ENCODE data around the gene ADNP.

ADNP gene

GRCh38 chr20:50870561-50871161, 60.6 kb downstream of the ADNP start:
- no peak for DNase-seq

- DNase-seq, result no peak
Observed at GRCh38 chr20:50868509-50869495, 62.4 kb downstream of the ADNP start.

DNA sequence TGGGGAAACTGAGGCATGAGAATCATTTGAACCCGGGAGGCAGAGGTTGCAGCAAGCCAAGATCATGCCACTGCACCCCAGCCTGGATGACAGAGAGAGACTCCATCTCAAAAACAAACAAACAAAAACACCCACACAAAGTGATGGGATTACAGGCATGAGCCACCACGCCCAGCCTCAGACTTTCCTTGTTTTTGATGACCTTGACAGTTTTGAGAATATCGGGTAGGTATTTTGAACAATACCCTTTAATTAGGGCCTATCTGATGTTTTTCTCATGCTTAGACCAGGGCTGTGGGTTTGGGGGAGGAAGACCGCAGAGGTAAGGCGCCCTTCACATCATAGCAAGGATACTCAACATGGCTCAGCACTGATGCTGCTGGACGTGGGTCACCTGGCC, 63.4 kb downstream of the ADNP start:
- no peak for DNase-seq

DNA sequence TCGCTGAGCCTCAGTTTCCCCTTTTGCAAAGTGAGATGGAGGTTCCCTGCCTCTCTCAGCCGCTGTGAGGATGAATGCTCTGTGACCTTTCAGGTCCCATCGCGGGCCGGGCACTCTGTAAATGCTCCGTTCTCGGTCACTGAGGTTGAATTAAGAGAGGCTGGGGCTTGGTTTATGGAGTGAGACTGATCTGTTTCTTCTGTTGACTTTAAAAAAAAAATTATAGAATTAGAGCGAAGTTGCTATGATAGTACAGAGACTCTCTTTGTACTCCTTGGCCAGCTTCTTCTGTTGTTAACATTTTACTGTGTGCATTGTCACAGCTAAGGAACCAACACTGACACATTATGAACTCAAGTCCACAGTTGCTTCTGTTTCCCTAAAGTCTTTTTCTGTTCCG, 64.4 kb downstream of the ADNP start:
- DNase-seq, result no peak

GRCh38 chr20:50866036-50866685, 65.1 kb downstream of the ADNP start:
- DNase-seq, result no peak

DNA sequence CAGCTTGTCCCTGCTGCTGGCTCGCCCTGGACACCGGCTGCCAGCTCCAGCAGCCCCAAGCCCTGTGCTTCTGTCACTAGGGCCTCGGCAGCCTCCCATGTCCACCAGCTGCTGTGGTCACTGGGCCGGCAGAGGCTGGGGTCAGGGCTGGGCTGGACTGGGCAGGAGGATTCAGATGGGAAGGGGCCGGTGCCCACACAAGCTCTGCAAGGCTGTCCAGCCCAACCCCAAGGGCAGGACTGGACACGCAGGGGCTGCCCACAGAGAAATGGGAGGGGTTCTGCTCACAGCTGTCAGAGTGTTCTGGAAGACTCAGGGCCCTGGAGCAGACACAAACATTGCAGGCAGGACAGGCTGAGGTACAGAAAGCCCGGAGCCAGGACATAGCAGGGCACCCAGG, 65.6 kb downstream of the ADNP start:
- no peak for DNase-seq

GRCh38 chr20:50865114-50865513, 66.1 kb downstream of the ADNP start:
- no peak for DNase-seq

DNA sequence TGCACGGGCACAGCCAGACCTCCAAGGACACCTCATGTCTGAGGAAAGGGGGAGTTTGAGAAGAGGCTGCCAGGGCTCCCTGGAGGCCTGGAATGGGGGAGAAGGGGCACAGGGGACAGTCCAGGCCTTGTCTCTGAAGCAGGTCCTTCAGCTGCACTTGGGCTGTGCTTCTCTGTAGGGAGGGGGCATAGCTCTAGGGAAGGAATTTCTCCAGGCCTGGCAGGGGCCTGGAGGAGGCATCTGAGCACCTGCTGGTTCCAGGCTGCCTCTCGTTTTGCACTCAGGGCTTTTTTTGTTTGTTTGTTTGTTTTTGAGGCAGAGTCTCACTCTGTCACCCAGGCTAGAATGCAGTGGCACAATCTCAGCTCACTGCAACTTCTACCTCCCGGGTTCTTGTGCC, 68.7 kb downstream of the ADNP start:
- no peak for DNase-seq

DNA sequence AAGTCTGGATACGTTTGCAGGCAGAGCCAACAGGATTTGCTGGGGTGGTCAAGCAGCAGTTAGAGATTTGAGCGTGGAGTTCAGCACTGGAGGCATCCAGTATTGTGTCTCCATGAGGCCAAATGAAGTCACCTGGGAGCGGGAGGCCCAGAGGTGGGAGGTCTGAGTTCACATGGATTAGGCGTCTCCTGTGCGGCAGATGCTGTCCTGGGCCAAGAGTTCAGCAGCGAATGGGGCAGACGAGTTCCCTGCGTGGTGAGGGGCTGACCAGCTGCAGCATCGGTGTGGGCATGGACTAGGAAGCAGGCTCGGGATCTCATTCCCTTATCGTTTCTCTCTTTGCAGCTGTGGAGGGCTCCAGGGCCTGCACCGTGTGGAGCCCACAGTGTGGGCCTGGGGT, 70.2 kb downstream of the ADNP start:
- DNase-seq, result no peak

DNA sequence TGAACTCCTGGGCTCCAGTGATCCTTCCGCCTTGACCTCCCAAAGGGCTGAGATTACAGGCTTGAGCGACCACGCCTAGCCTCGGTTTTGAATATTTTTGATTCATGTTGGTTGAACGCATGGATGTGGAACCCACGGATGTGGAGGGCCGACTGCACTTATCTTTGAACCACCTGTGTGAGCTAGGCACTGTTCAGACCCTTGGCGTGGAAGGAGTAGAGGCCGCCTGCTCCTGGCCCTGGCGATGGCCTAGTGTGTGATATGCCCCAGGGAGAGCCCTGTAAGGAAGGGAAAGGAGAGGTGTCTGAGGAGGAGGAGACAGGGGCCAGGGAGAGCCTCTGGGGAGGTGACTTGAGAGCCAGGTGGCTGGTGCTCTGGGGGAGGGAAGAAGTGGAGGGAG, 72.1 kb downstream of the ADNP start:
- DNase-seq, result no peak

GRCh38 chr20:50858525-50858924, 72.7 kb downstream of the ADNP start:
- no peak for DNase-seq

GRCh38 chr20:50857348-50857747, 73.9 kb downstream of the ADNP start:
- DNase-seq, result no peak

DNA sequence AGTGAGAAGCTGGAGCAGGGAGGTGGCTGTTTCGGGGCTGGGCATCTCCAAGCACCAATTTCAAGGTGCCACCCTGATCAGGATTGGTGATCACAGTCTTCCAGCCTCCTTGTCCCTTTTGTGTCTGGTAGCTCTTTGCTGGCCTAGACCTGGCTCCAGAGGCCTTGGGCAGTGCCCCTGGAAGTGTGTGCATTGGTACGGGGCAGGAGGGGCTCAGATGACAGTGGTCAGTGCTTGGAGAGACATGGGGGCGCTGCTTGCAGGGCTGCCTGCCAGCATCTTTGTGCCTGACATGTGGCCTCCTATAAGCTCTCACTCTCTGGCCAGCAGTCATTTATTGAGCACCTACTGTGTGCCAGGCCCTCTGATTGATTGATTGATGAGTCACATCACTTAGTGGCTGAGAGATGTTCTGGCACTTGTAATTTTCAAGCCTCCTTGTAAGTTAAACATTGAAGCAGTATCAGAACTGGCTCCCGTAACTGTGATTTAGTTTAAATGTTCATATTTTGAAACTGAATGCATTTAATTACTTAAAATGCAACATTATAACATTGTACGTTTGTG, 74.7 kb downstream of the ADNP start:
- DNase-seq, result no peak

- no peak for DNase-seq
Observed at GRCh38 chr20:50855498-50856474, 75.5 kb downstream of the ADNP start.

DNA sequence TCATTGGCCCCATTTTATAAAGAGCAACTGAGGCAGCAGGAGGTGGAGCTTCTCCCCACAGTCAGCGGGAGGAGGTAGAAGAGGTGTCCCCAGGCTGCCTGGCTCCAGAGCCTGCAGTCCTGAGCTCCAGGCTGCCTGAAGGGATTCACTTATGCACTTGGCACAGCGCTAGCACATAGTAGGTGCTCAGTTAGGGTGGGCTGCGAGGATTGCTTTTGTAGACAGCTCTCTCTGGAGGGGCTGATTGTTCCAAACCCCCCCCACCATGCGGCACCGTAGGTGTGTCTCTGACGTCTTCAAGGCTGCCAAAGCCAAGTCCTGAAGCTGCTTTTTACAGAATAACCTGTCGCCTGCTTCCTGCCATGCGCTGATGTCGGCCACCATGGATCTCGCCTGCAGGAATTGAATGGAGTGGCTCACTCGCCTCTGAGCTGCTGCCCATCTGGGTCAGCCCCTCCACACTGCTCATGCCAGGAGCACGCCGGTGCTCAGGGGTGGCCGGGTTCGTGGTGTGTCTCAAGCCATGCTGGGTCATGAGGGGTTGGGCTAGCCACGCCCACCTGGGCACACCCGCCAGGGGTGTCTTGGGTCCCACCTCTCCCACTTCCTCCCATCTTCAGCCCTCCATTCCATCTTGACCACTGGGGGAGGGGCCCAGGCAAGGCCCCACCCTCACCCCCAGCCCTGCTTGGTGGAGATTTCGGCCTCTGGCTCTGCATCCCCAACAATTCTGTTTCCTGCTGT, 76.6 kb downstream of the ADNP start:
- DNase-seq, result no peak

GRCh38 chr20:50852085-50852484, 79.2 kb downstream of the ADNP start:
- no peak for DNase-seq

DNA sequence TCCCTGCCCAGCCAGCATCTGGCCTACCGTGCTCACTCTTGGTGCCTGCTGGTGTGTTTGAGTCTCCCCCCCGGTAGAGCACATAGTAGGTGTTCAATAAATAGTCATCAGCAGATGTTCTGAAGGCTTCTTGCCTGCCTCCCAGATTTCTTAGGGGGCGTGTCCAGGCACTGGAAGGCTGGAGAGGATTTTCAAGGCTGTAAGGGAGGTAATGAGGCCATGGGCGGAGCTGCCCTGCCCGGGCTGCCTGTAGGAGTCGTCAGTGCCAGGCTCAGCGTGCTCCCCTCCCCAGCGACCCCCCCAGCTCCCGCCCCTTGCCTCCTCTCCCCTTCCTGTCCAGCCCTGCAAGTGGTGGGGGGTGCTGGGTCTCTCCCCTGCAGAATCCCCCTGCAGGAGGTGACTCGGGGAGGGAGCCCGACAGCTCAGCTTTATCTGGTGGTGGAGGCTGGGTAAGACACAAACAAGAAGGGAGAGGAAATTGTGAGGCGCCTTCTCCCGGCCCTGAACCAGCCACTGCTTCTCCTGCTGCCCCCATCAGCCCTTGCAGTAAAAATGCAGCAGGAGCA, 80.4 kb downstream of the ADNP start:
- DNase-seq, result no peak

DNA sequence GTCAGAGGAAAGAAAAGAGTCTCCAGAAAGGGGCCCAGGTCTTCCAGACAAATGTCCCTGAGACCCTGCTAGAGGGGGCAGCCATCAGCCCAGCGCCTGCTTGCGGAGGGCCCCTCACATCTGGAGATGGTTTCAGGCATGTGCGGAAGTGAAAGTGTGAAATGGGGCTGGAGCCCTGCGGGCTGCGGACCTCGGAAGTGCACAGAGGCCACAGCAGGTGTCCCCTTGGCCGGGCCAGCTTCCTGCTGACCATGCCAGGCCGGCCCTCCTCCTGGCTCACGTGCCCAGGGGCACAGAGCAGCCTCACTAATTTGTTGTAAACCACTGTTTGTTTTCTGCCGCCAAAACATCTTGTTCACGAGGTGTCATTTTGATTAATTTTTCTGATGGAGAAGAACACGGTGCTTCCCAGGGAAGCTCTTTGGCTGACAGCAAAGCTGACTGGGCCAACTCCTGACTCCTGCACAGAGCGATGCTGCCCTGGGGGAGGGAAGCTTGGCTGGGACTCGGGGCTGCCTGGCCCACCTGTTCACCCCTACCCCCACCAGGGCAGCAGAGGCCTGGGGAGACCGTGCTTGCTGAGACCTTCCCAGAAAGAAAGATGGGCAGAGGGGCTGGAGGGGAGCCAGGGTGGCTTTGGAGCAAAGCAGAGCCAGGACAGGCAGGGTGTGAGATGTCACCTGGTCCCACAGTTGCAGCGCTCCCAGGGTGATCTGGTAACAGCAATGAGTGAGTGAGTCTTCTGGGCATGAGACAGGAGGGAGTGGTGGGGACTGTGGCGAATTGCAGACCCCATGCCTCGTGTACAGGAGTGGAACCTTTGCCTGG, 82.2 kb downstream of the ADNP start:
- no peak for DNase-seq

GRCh38 chr20:50848341-50848808, 82.9 kb downstream of the ADNP start:
- no peak for DNase-seq

GRCh38 chr20:50845566-50846215, 85.5 kb downstream of the ADNP start:
- DNase-seq, result no peak

All from NCI-H510A (cell line).